ENCODE measurements around the gene MAN1A1. TPM values are rescaled to one million over a fixed set of nuclear protein-coding genes. Genes with fewer than 3 reads are reported as not detected.

The MAN1A1 gene
- total and polyA plus RNA-seq, 2 of the 8 experiments (the other 6 are each of a cell fraction or from before 2014, with no cell fraction given), result 1.8 to 5.4 TPM

DNA sequence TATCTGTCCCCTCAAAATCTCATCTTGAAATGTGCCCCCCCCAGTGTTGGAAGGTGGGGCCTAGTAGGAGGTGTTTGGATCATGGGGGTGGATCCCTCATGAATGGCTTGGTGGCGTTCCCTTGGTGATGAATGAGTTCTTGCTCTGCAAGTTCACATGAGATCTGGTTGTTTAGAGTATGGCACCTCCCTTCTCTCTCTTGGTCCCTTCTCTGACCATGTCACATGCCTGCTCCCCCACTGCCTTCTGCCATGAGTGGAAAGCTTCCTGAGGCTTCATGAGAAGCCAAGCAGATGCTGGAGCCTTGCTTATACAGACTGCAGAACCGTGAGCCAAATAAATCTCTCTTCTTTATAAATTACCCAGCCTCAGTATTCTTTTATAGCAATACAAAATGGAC, 70.9 kb downstream of the MAN1A1 start:
- H3K27ac ChIP-seq (ENCODE audit: low read depth, low read length), result no peak overlapping the region
- no peak for DNase-seq (ENCODE audit: low read depth in 1 of 2, low spot score in 2 of 2)
- H2BK12ac ChIP-seq (ENCODE audit: low read depth, low read length), result no peak overlapping the region
- no peak overlapping the region for H2BK120ac ChIP-seq (replicated peaks; ENCODE audit: low read depth, low read length)
- H3K79me2 ChIP-seq (ENCODE audit: control insufficient read depth in 1 of 2, insufficient read depth in 2 of 2, low read length in 2 of 2), result no peaks in the 10 kb centered on the region
- no peak overlapping the region for H3K4ac ChIP-seq (replicated peaks; ENCODE audit: insufficient read length, low read depth, low read length)
- H3K14ac ChIP-seq (ENCODE audit: insufficient read length), result no peak overlapping the region
- no peak overlapping the region for H2AK5ac ChIP-seq (ENCODE audit: low read depth, low read length)
- no peaks in the 10 kb centered on the region for H4K20me1 ChIP-seq (replicated peaks in 1 of 2; ENCODE audit: control insufficient read depth in 1 of 2, insufficient read depth in 2 of 2, low read length in 2 of 2)
- no peaks in the 10 kb centered on the region for H3K9me3 ChIP-seq (ENCODE audit: insufficient read depth in 2 of 2, low read depth in 1 of 2, low read length in 1 of 2)
- WGBS, 2 experiments (ENCODE audit: extremely low coverage in 1 of 2, insufficient coverage in 1 of 2, insufficient read length in 1 of 2, insufficient replicate concordance in 2 of 2, low coverage in 1 of 2, low lambda C conversion rate in 2 of 2, missing lambda C conversion rate in 1 of 2), result 95% methylated on average over 2 of the region's 2 CpGs; no CpG with 5 or more reads in 1 of the 2 experiments
- H2BK5ac ChIP-seq (ENCODE audit: low read depth, low read length), result no peak overlapping the region
- H3K4me1 ChIP-seq (replicated peaks in 1 of 4; ENCODE audit: control insufficient read depth in 3 of 4, insufficient read depth in 4 of 4, low read length in 3 of 4), result no peaks in the 10 kb centered on the region
- FAIRE-seq, result no peak
- CTCF ChIA-PET (ENCODE audit: partially characterized antibody), result interaction anchor here (0.7 kb wide), 1 partner anchor 11 kb away, joined by 4 read pairs; no protein-coding TSS in a partner anchor
- no peak overlapping the region for H2BK20ac ChIP-seq (ENCODE audit: low read length)
- H3K27me3 ChIP-seq (replicated peaks in 1 of 4; ENCODE audit: control insufficient read depth in 3 of 4, extremely low read depth in 1 of 4, insufficient read depth in 3 of 4, low read length in 3 of 4), result no peaks in the 10 kb centered on the region
- H3K23ac ChIP-seq (ENCODE audit: insufficient read length), result no peak overlapping the region
- H3K9ac ChIP-seq (replicated peaks in 1 of 4; ENCODE audit: extremely low read depth in 1 of 4, low read depth in 3 of 4, low read length in 3 of 4), result no peak overlapping the region
- H3K18ac ChIP-seq (ENCODE audit: extremely low read depth, low read length), result no peak overlapping the region
- H3K79me1 ChIP-seq (ENCODE audit: low read depth, low read length), result no peaks in the 10 kb centered on the region
- no peak overlapping the region for H3K4me3 ChIP-seq (ENCODE audit: extremely low read depth in 1 of 4, insufficient read depth in 2 of 4, low read depth in 3 of 4, low read length in 4 of 4)
- no peak overlapping the region for H4K5ac ChIP-seq (ENCODE audit: insufficient read length, low read depth, low read length)
- no peak overlapping the region for H4K91ac ChIP-seq (replicated peaks; ENCODE audit: insufficient read length, low read length)
- POLR2A ChIA-PET (ENCODE audit: partially characterized antibody), result no interaction called here
- H3K56ac ChIP-seq (replicated peaks; ENCODE audit: insufficient read length, low read depth, low read length), result no peak overlapping the region
- no peak overlapping the region for H3K4me2 ChIP-seq (ENCODE audit: insufficient read depth in 1 of 2, low read depth in 2 of 2, low read length in 2 of 2)
- no peaks in the 10 kb centered on the region for H3K23me2 ChIP-seq (ENCODE audit: low read depth, low read length)
- no peak overlapping the region for H2BK15ac ChIP-seq (ENCODE audit: low read length)
- no peaks in the 10 kb centered on the region for H3K36me3 ChIP-seq (ENCODE audit: control insufficient read depth in 2 of 4, insufficient read depth in 4 of 4, low read length in 3 of 4)
- H4K8ac ChIP-seq (ENCODE audit: extremely low read depth, insufficient read depth, low read length), result no peak overlapping the region
- no peak overlapping the region for H2AFZ ChIP-seq (ENCODE audit: low read length)
- TF ChIP-seq HDAC2 (IDR thresholded peaks at IDR 0.05; ENCODE audit: borderline replicate concordance in 1 of 2, low read depth in 2 of 2, low read length in 2 of 2), result no peak
- no peak for TF ChIP-seq RNF2 (IDR thresholded peaks at IDR 0.05; ENCODE audit: borderline replicate concordance, low read depth, low read length, missing control alignments, poor library complexity, severe bottlenecking)
- TF ChIP-seq JUN (IDR thresholded peaks at IDR 0.05; ENCODE audit: low read depth, low read length), result no peak
- no peak for TF ChIP-seq BACH1 (IDR thresholded peaks at IDR 0.05; ENCODE audit: low read length)
- TF ChIP-seq SIN3A (conservative IDR thresholded peaks at IDR 0.05 in 1 of 2, IDR thresholded peaks at IDR 0.05 in 1 of 2; ENCODE audit: low read depth in 1 of 2, low read length in 2 of 2), result no peak
- no peak for TF ChIP-seq HDAC6 (IDR thresholded peaks at IDR 0.05; ENCODE audit: low read depth, low read length)
- TF ChIP-seq, protein P1, sequence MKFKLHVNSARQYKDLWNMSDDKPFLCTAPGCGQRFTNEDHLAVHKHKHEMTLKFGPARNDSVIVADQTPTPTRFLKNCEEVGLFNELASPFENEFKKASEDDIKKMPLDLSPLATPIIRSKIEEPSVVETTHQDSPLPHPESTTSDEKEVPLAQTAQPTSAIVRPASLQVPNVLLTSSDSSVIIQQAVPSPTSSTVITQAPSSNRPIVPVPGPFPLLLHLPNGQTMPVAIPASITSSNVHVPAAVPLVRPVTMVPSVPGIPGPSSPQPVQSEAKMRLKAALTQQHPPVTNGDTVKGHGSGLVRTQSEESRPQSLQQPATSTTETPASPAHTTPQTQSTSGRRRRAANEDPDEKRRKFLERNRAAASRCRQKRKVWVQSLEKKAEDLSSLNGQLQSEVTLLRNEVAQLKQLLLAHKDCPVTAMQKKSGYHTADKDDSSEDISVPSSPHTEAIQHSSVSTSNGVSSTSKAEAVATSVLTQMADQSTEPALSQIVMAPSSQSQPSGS (IDR thresholded peaks at IDR 0.05; ENCODE audit: low read length), result no peak
- TF ChIP-seq EP300 (IDR thresholded peaks at IDR 0.05; ENCODE audit: borderline replicate concordance in 1 of 2, low read depth in 2 of 2, low read length in 2 of 2), result no peak
- no peak for TF ChIP-seq CHD2 (IDR thresholded peaks at IDR 0.05; ENCODE audit: low read length)
- TF ChIP-seq SUZ12 (IDR thresholded peaks at IDR 0.05; ENCODE audit: low read length), result no peak
- no peak for TF ChIP-seq MAFK (IDR thresholded peaks at IDR 0.05; ENCODE audit: low read depth, low read length)
- TF ChIP-seq TEAD4 (IDR thresholded peaks at IDR 0.05; ENCODE audit: low read depth, low read length), result no peak
